ENCODE measurements around the gene NEDD8.

- TF ChIP-seq CTCF (IDR thresholded peaks at IDR 0.05; ENCODE audit: insufficient read depth, low read length, poor library complexity, severe bottlenecking) (no peak), EZH2phosphoT487 (conservative IDR thresholded peaks at IDR 0.05; ENCODE audit: low read length) (no peak)
Observed at GRCh38 chr14:24190416-24190815, 41.8 kb downstream of the NEDD8 start.

Measured in SU-DHL-6 (cell line).